HepG2 (cell line): ENCODE results near the gene NKD1. TPM values are rescaled to one million over a fixed set of nuclear protein-coding genes. Genes with fewer than 3 reads are reported as not detected.
A peak's percentile ranks its signal among the peaks of the same experiment; 100 is the strongest.

Experiments used
- KDM1A ChIP-seq: IDR thresholded peaks from 2 replicates; pipeline ENCODE4 v1.6.1; 2016; ENCODE audit warnings: missing compliant biosample characterization
- NFRKB ChIP-seq: fragments of 450-650 bp; IDR thresholded peaks from 2 replicates; pipeline ENCODE4 v1.6.1; 2017
- PLRG1 ChIP-seq: fragments of 450-650 bp; conservative IDR thresholded peaks from 2 replicates; pipeline ENCODE4 v1.6.1; 2016
- RBFOX2 ChIP-seq: fragments of 200-400 bp; formaldehyde crosslinking; IDR thresholded peaks from 2 replicates; pipeline ENCODE4 v1.6.1; 2017; ENCODE audit warnings: low read depth, mild to moderate bottlenecking, low read length
- RCOR2 ChIP-seq: IDR thresholded peaks from 2 replicates; pipeline ENCODE4 v1.6.1; 2016; ENCODE audit warnings: missing biosample characterization, missing genetic modification reagents
- SCMH1 ChIP-seq: sonication (generic); formaldehyde crosslinking; IDR thresholded peaks from 2 replicates; pipeline ENCODE4 v1.9.0; 2021; ENCODE audit warnings: missing genetic modification reagents, mild to moderate bottlenecking, borderline replicate concordance
- SMAD1 ChIP-seq: sonication (generic); formaldehyde crosslinking; IDR thresholded peaks from 2 replicates; pipeline ENCODE4 v1.4.0; 2020; ENCODE audit warnings: missing genetic modification reagents, low read depth, mild to moderate bottlenecking, borderline replicate concordance
- TAF1 ChIP-seq: sonication (generic); formaldehyde crosslinking; IDR thresholded peaks from 2 replicates; pipeline ENCODE4 v1.4.0; 2020; ENCODE audit warnings: missing genetic modification reagents
- ZNF550 ChIP-seq: sonication (generic); formaldehyde crosslinking; IDR thresholded peaks from 2 replicates; pipeline ENCODE4 v1.4.0; 2020; ENCODE audit warnings: mild to moderate bottlenecking, missing genetic modification reagents, borderline replicate concordance
- ZNF816 ChIP-seq: sonication (generic); formaldehyde crosslinking; IDR thresholded peaks from 2 replicates; pipeline ENCODE4 v1.8.0; 2022; ENCODE audit warnings: missing genetic modification reagents, mild to moderate bottlenecking, borderline replicate concordance
- ZSCAN12 ChIP-seq: sonication (generic); formaldehyde crosslinking; IDR thresholded peaks from 2 replicates; pipeline ENCODE4 v1.9.0; 2021; ENCODE audit warnings: mild to moderate bottlenecking, missing genetic modification reagents
- polyA plus RNA-seq, 8 experiments: library from polyadenylated mRNA; depleted of rRNA in 3 of 8; stranded (reverse) in 7 of 8; unstranded in 1 of 8; fragments of >200 nt; fragmentation: Illumina TruSeq in 4 of 8; extraction: Trizol in 4 of 8; gene quantifications; 2 replicates each; pipeline versions ENCODE4 v1.2.1 to v1.2.3, GENCODE V29; 2011 to 2016; ENCODE audit warnings: low read depth in 4 of 8, missing spikeins in 1 of 8, mixed read lengths in 1 of 8; ENCODE audit not compliant: insufficient read depth in 1 of 8
- total RNA-seq, 5 experiments: library from RNA; depleted of rRNA; stranded (reverse); fragments of >200 nt; fragmentation: Illumina TruSeq; extraction: Trizol; gene quantifications; 2 replicates each; pipeline ENCODE4 v1.2.3, GENCODE V29; 2016; ENCODE audit warnings: low read depth in 1 of 5
- TF ChIP-seq, protein P1 (sequence below): sonication (generic); formaldehyde crosslinking; IDR thresholded peaks from 2 replicates; pipeline ENCODE4 v1.4.0; 2020; ENCODE audit warnings: missing genetic modification reagents
- TF ChIP-seq, protein P2 (sequence below): sonication (generic); formaldehyde crosslinking; IDR thresholded peaks from 2 replicates; pipeline ENCODE4 v1.5.1; 2020; ENCODE audit warnings: mild to moderate bottlenecking, missing genetic modification reagents, moderate library complexity
- TF ChIP-seq, protein P3 (sequence below): sonication (generic); formaldehyde crosslinking; IDR thresholded peaks from 2 replicates; pipeline ENCODE4 v1.4.0; 2020; ENCODE audit warnings: missing genetic modification reagents

Gene NKD1
- total and polyA plus RNA-seq, 2 of the 13 experiments (the other 11 are each of a cell fraction or from before 2014, with no cell fraction given) = 70.4 to 121 TPM

DNA sequence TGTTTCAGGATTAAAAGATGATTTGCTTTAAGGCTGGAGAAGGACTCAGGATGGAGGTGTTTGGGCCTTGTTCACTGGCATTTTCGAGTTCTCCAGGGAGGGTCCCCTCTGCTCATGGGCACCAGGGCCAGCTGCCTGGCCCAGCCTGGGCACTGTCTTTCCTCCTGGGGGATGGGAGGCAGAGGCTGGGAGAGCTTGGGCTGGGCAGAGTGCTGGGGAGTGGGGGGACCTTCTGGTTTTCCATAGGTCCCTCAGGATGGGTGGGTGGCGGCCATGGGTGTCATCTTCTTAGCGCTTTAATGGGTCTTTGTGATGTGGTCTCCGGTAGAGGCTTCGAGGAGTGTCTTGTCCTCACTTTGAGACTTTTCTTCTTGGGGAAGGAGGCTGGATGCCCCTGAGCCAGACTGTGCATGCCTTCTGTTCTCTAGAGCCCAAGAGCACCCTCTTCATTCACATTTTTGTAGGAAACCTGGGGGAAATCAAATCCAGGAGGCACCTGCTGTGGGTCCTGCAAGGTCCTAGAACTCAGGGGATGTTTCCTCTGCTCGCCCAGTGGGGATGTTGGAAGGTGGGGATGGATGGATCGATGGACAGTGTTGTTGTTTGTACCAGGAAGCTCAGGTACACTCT, 5.7 kb downstream of the NKD1 start (continued):
- TF ChIP-seq, protein P1, sequence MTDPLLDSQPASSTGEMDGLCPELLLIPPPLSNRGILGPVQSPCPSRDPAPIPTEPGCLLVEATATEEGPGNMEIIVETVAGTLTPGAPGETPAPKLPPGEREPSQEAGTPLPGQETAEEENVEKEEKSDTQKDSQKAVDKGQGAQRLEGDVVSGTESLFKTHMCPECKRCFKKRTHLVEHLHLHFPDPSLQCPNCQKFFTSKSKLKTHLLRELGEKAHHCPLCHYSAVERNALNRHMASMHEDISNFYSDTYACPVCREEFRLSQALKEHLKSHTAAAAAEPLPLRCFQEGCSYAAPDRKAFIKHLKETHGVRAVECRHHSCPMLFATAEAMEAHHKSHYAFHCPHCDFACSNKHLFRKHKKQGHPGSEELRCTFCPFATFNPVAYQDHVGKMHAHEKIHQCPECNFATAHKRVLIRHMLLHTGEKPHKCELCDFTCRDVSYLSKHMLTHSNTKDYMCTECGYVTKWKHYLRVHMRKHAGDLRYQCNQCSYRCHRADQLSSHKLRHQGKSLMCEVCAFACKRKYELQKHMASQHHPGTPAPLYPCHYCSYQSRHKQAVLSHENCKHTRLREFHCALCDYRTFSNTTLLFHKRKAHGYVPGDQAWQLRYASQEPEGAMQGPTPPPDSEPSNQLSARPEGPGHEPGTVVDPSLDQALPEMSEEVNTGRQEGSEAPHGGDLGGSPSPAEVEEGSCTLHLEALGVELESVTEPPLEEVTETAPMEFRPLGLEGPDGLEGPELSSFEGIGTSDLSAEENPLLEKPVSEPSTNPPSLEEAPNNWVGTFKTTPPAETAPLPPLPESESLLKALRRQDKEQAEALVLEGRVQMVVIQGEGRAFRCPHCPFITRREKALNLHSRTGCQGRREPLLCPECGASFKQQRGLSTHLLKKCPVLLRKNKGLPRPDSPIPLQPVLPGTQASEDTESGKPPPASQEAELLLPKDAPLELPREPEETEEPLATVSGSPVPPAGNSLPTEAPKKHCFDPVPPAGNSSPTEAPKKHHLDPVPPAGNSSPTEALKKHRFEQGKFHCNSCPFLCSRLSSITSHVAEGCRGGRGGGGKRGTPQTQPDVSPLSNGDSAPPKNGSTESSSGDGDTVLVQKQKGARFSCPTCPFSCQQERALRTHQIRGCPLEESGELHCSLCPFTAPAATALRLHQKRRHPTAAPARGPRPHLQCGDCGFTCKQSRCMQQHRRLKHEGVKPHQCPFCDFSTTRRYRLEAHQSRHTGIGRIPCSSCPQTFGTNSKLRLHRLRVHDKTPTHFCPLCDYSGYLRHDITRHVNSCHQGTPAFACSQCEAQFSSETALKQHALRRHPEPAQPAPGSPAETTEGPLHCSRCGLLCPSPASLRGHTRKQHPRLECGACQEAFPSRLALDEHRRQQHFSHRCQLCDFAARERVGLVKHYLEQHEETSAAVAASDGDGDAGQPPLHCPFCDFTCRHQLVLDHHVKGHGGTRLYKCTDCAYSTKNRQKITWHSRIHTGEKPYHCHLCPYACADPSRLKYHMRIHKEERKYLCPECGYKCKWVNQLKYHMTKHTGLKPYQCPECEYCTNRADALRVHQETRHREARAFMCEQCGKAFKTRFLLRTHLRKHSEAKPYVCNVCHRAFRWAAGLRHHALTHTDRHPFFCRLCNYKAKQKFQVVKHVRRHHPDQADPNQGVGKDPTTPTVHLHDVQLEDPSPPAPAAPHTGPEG (CRISPR knock-in tag) = no peak
- TF ChIP-seq TAF1 (CRISPR knock-in tag) (no peak), SCMH1 (CRISPR knock-in tag) (no peak), KDM1A (CRISPR knock-in tag) (no peak), ZSCAN12 (CRISPR knock-in tag) (no peak), SMAD1 (CRISPR knock-in tag) (no peak), PLRG1 (no peak), ZNF816 (CRISPR knock-in tag) (no peak), RCOR2 (CRISPR knock-in tag) (no peak), ZNF550 (CRISPR knock-in tag) (no peak), RBFOX2 (peak; percentile 87), NFRKB (no peak)
- TF ChIP-seq, protein P2, sequence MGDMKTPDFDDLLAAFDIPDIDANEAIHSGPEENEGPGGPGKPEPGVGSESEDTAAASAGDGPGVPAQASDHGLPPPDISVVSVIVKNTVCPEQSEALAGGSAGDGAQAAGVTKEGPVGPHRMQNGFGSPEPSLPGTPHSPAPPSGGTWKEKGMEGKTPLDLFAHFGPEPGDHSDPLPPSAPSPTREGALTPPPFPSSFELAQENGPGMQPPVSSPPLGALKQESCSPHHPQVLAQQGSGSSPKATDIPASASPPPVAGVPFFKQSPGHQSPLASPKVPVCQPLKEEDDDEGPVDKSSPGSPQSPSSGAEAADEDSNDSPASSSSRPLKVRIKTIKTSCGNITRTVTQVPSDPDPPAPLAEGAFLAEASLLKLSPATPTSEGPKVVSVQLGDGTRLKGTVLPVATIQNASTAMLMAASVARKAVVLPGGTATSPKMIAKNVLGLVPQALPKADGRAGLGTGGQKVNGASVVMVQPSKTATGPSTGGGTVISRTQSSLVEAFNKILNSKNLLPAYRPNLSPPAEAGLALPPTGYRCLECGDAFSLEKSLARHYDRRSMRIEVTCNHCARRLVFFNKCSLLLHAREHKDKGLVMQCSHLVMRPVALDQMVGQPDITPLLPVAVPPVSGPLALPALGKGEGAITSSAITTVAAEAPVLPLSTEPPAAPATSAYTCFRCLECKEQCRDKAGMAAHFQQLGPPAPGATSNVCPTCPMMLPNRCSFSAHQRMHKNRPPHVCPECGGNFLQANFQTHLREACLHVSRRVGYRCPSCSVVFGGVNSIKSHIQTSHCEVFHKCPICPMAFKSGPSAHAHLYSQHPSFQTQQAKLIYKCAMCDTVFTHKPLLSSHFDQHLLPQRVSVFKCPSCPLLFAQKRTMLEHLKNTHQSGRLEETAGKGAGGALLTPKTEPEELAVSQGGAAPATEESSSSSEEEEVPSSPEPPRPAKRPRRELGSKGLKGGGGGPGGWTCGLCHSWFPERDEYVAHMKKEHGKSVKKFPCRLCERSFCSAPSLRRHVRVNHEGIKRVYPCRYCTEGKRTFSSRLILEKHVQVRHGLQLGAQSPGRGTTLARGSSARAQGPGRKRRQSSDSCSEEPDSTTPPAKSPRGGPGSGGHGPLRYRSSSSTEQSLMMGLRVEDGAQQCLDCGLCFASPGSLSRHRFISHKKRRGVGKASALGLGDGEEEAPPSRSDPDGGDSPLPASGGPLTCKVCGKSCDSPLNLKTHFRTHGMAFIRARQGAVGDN (CRISPR knock-in tag) = peak; percentile 33
- TF ChIP-seq, protein P3, sequence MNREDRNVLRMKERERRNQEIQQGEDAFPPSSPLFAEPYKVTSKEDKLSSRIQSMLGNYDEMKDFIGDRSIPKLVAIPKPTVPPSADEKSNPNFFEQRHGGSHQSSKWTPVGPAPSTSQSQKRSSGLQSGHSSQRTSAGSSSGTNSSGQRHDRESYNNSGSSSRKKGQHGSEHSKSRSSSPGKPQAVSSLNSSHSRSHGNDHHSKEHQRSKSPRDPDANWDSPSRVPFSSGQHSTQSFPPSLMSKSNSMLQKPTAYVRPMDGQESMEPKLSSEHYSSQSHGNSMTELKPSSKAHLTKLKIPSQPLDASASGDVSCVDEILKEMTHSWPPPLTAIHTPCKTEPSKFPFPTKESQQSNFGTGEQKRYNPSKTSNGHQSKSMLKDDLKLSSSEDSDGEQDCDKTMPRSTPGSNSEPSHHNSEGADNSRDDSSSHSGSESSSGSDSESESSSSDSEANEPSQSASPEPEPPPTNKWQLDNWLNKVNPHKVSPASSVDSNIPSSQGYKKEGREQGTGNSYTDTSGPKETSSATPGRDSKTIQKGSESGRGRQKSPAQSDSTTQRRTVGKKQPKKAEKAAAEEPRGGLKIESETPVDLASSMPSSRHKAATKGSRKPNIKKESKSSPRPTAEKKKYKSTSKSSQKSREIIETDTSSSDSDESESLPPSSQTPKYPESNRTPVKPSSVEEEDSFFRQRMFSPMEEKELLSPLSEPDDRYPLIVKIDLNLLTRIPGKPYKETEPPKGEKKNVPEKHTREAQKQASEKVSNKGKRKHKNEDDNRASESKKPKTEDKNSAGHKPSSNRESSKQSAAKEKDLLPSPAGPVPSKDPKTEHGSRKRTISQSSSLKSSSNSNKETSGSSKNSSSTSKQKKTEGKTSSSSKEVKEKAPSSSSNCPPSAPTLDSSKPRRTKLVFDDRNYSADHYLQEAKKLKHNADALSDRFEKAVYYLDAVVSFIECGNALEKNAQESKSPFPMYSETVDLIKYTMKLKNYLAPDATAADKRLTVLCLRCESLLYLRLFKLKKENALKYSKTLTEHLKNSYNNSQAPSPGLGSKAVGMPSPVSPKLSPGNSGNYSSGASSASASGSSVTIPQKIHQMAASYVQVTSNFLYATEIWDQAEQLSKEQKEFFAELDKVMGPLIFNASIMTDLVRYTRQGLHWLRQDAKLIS (CRISPR knock-in tag) = no peak
